Nephron (organoid): Measurements from ENCODE around the gene ANKRD63.

Source experiments
- H3K27ac Mint-ChIP-seq, 3 experiments: 2 replicates each; pipeline ENCODE4 v1.8.0; 2020; ENCODE audit warnings: mixed read lengths in 3 of 3, mild to moderate bottlenecking in 2 of 3, moderate library complexity in 1 of 3
- H3K27me3 Mint-ChIP-seq: 2 replicates; pipeline ENCODE4 v1.8.0; 2021; ENCODE audit warnings: low read depth, mild to moderate bottlenecking, moderate library complexity, mixed read lengths
- H3K36me3 Mint-ChIP-seq: 2 replicates; pipeline ENCODE4 v1.8.0; 2020; ENCODE audit warnings: low read depth, mixed read lengths
- H3K4me1 Mint-ChIP-seq: 2 replicates; pipeline ENCODE4 v1.8.0; 2020; ENCODE audit warnings: mixed read lengths
- H3K4me3 Mint-ChIP-seq, 3 experiments: 2 replicates each; pipeline ENCODE4 v1.8.0; 2020; ENCODE audit warnings: mild to moderate bottlenecking in 3 of 3, mixed read lengths in 3 of 3, moderate library complexity in 2 of 3
- H3K9me3 Mint-ChIP-seq: 2 replicates; pipeline ENCODE4 v1.8.0; 2020; ENCODE audit warnings: mixed read lengths
- CTCF ChIP-seq, 3 experiments: fragments of 200-600 bp; sonication (generic); IDR thresholded peaks; one replicate each; pipeline ENCODE4 v1.5.0; 2021; ENCODE audit warnings: antibody characterized with exemption in 3 of 3; ENCODE audit not compliant: unreplicated experiment in 3 of 3

Gene ANKRD63

DNA sequence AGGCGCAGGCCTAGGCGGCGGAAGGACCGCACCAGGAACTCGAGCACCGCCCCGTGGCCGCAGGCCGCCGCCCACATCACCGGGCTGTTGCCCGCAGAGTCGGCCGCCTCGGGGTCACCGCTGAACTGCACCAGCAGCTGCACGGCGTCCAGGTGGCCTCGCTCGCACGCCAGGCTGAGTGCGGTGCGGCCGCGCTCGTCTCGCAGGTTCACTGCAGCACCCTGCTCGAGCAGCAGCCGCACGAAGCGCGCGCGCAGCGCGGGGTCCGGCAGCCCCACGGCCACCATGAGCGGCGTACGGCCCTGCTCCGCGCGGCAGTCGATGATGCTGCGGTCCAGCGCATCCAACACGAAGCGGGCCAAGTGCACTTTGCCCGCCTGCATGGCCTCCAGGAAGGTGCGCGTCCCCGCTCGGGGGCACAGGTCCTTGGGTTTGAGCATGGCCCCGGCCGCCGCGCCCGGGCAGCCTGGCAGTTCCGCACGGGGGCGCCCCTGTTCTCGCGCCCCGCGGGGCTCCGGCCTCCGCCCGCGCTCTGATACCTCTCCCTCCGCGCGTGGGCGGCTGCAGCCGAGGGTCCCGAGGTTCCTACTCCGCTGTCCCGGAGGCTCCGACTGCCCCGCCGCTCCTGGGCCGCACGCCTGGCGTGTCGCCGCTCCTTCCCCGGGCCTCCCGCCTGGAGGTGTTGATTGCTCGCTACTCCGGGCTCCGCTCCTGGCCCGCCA is 556 bp downstream of the ANKRD63 start:
- Mint-ChIP-seq H3K36me3 (no peaks in the 10 kb centered on the region), H3K27me3 (peaks cover 90% of the 10 kb centered on the region), H3K27ac (no peak overlapping the region), H3K4me1 (peaks cover 42% of the 10 kb centered on the region), H3K4me3 (peak overlapping the region in 1 of 3 experiments; percentile 52), H3K9me3 (no peaks in the 10 kb centered on the region)
- peak in 2 of 3 experiments; percentile 22 to 47 for TF ChIP-seq CTCF (IDR thresholded peaks at IDR 0.05; ENCODE audit: unreplicated experiment in 3 of 3)

GRCh38 chr15:40281801-40282146 is 1.1 kb downstream of the ANKRD63 start:
- Mint-ChIP-seq H3K4me3 (no peak overlapping the region), H3K4me1 (peaks cover 42% of the 10 kb centered on the region), H3K27ac (no peak overlapping the region), H3K9me3 (no peaks in the 10 kb centered on the region), H3K36me3 (no peaks in the 10 kb centered on the region), H3K27me3 (peaks cover 93% of the 10 kb centered on the region)
- TF ChIP-seq CTCF (IDR thresholded peaks at IDR 0.05; ENCODE audit: unreplicated experiment in 3 of 3) = no peak

DNA sequence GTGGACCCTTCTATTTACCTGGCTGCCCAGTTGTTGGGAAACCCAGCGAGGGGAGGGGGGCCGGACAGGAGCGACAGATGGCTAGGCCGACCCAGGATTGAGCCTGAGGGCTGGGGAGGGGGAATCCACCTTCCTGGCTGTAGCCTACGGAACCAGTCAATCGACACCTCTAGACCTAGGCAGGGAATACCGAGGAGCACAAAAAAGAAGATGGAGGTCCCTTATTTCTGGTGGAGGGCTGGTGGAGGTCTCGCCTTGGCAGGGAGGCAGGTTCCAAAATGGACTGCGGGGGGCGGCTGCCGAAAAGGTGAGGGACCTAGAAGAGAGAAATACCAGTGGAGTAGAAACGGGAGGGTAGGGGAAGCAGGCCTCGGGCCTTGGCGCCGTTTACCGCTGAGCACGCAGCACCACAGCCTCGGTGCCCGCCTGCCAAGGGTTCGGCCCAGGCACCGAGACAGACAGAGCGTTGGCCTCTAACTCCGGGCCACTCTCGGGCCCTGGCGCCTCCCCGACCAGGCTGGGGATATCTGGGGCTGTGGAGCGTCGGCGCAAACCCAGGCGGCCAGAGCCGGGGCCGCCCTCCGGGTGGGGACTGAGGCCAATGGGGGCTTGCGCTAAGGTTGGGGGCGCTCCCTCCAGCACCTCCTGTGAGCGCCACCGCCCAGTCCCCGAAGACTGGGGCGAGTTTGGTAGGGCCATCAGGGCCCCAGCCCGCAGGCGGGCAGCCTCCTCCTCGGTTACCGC is 1.6 kb downstream of the ANKRD63 start:
- no peak for TF ChIP-seq CTCF (IDR thresholded peaks at IDR 0.05; ENCODE audit: unreplicated experiment in 3 of 3)
- no peaks in the 10 kb centered on the region for H3K36me3 Mint-ChIP-seq
- peaks cover 95% of the 10 kb centered on the region for H3K27me3 Mint-ChIP-seq
- peak overlapping the region; percentile 57 to 72 (median 66) for H3K4me3 Mint-ChIP-seq
- H3K27ac Mint-ChIP-seq = no peak overlapping the region
- peaks cover 42% of the 10 kb centered on the region for H3K4me1 Mint-ChIP-seq
- H3K9me3 Mint-ChIP-seq = no peaks in the 10 kb centered on the region

DNA sequence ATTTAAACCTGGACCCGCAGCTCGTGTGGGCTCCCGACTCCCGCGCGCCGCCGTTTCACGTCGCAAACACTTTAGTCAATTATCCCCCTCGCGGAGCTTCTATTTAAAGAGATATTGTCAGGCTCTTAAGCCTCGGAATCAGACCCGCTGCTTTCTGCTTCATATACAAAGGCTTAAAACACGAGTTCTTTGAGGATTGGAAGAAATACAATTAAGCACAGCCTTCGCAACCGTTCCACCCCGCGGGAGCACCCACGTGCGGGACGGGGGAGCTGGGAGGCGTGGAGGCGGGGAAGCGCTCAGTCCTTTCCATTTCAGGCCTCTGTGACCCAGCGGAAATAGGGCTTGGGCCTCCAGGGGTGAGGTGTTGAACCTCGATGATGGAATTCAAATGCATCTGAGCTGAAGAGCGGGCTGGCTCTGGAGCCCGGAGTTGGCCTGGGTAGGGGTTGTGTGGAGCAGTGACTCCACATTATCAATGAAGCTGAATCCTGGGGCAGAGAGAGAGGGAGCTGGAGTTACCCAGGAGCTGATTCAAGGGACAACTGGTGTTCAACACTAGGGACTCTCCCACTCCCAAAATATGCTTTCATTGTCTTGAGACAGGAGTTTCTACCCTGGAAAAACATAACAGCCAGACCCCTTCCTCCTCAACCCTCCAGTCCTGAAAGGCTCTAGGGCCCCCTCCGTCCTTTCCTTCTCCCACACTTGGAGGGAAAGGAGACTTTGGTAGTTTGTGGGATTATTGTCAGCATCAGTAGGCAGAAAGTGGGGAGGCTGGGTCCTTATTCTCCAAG is 2.4 kb downstream of the ANKRD63 start:
- Mint-ChIP-seq H3K4me3 (peak overlapping the region; percentile 57 to 72 (median 66)), H3K9me3 (no peaks in the 10 kb centered on the region), H3K36me3 (no peaks in the 10 kb centered on the region), H3K4me1 (peaks cover 36% of the 10 kb centered on the region), H3K27ac (no peak overlapping the region), H3K27me3 (peaks cover 88% of the 10 kb centered on the region)
- TF ChIP-seq CTCF (IDR thresholded peaks at IDR 0.05; ENCODE audit: unreplicated experiment in 3 of 3) = no peak

GRCh38 chr15:40279437-40280141 is 3.3 kb downstream of the ANKRD63 start:
- H3K36me3 Mint-ChIP-seq = no peaks in the 10 kb centered on the region
- peaks cover 30% of the 10 kb centered on the region for H3K4me1 Mint-ChIP-seq
- peaks cover 83% of the 10 kb centered on the region for H3K27me3 Mint-ChIP-seq
- H3K9me3 Mint-ChIP-seq = no peaks in the 10 kb centered on the region
- no peak overlapping the region for H3K27ac Mint-ChIP-seq
- H3K4me3 Mint-ChIP-seq = peak overlapping the region in 1 of 3 experiments; percentile 66
- peak; percentile 96 to 97 (median 97) for TF ChIP-seq CTCF (IDR thresholded peaks at IDR 0.05; ENCODE audit: unreplicated experiment in 3 of 3)
